NB4 (cell line): ENCODE data around the gene NXF1.

ENCODE experiments used
- CTCF ChIP-seq: IDR thresholded peaks from one replicate; pipeline ENCODE4 v1.5.1; 2012; ENCODE audit warnings: low read depth, low read length
- MAX ChIP-seq: IDR thresholded peaks from 2 replicates; pipeline ENCODE4 v1.6.1; 2011; ENCODE audit warnings: low read depth, low read length
- MYC ChIP-seq: IDR thresholded peaks from 2 replicates; pipeline ENCODE4 v1.6.1; 2011; ENCODE audit warnings: low read depth, low read length
- POLR2A ChIP-seq: IDR thresholded peaks from 2 replicates; pipeline ENCODE4 v1.6.1; 2011; ENCODE audit warnings: mild to moderate bottlenecking; ENCODE audit not compliant: insufficient read length; ENCODE audit errors: extremely low read depth

GRCh38 chr11:62771144-62772021 is 33.9 kb downstream of the NXF1 start, which contains the start of gene TAF6L:
- TF ChIP-seq CTCF (no peak), POLR2A (peak; percentile 71), MAX (peak; percentile 90), MYC (0 out of 2 replicates have a peak, but pooled peaks have one; percentile 12)
